Activated CD8-positive, alpha-beta memory T cell treated with anti-CD3 and anti-CD28 coated beads for 48 hours (primary cell): ENCODE data around the gene TCF12.
"Not testable (repeated sequence)": the region's sequence is repeated elsewhere in the genome, so short reads cannot be mapped to it uniquely, and the experiment has no call there.

Experiments
- DNase-seq, 3 experiments: peaks; one replicate each; pipeline ENCODE4 v3.0.0-alpha.2; 2020; ENCODE audit warnings: low read depth in 2 of 3, low spot score in 2 of 3

TCF12 gene

GRCh38 chr15:56944485-56944884 lies 26.0 kb downstream of the TCF12 start:
- DNase-seq = no peak

- DNase-seq = no peak
Observed at GRCh38 chr15:56946150-56946549, 27.7 kb downstream of the TCF12 start.

- DNase-seq = no peak
Observed at GRCh38 chr15:56948000-56948763, 29.7 kb downstream of the TCF12 start.

- DNase-seq = no peak
Observed at GRCh38 chr15:56948764-56949101, 30.3 kb downstream of the TCF12 start.

DNA sequence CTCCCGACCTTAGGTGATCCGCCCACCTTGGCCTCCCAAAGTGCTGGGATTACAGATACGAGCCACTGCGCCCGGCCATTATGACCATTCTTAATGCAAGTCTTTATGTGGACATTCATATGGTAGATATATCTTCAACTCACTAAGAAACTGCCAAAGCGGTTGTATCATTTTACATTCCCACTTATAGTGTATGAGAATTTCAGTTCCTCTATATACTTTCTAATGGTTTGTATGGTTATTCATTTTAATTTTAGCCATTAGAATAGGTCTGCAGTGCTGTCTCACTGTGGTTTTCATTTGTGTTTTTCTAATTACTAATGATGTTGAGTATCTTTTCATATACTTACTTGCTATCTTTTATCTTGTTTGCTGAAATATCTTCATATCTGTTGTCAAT lies 32.5 kb downstream of the TCF12 start:
- DNase-seq = no peak

DNA sequence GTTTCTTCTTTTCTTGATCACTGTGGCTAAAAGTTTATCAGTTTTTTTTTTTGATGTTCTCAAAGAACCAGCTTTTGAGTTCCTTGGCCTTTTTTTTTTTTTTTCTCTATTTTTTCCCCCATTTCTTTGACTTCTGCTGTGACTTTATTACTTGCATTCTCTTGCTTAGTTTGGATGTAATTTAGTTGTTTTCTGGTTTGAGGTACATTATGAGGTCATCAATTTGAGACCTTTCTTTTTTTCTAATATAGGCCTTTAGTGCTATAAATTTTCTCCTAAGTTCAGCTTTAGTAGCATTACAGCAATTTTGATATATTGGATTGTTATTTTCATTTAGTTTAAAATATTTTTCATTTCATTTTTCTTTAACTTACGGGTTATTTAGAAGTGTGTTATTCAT lies 35.3 kb downstream of the TCF12 start:
- DNase-seq = no peak

DNA sequence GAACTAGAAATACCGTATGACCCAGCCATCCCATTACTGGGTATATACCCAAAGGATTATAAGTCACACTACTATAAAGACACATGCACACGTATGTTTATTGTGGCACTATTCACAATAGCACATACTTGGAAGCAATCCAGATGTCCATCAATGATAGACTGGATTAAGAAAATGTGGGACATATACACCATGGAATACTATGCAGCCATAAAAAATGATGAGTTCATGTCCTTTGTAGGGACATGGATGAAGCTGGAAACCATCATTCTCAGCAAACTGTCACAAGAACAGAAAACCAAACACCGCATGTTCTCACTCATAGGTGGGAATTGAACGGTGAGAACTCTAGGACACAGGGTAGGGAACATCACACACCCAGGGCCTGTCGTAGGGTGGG lies 36.6 kb downstream of the TCF12 start:
- DNase-seq = not testable (repeated sequence)

DNA sequence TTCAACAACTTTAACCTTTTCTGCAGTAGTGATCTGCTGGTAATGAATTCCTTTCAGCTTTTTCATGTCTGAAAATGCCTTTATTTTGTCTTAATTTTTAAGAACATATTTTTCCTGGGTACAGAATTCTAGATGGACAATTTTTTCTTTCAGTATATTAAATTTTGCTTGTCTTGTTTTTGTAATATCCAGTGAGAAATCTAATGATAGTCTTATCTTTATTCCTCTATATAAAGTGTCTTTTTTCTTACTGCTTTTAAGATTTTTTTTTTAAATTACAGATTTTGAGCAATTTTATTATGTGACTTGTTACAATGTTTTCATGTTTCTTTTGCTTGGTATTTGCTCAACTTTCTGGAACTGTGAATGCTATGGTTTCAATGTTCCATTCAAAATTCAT lies 38.1 kb downstream of the TCF12 start:
- DNase-seq = no peak

DNA sequence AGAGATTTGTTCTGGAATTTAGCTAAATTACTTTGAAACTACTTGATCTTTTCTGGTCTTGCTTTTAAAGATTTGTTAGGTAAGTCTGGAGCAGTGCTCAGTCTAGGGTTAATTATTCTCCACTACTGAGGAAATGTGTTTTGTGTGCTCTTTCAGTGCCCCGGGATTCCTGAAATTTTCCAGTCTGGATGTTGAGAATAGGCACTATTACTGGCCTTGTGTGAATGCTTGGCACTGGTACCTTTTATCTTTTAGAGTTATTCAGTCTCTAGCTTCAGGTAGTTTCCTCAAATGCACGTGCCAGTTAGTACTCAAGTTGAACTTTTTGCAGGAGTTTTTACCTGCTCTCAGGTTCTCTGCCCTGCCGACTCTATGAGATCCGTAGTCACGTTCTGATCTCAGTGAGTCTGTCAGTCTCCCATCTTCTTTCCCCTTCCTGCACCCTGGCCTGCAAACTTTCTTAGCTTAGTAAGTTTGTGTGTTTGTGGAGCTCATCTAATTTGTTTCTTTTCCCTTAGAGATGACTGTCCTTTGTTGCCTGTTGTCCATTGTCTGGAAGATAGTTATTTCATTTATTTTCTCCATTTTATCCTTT lies 39.5 kb downstream of the TCF12 start:
- DNase-seq = no peak

GRCh38 chr15:56959318-56959648 lies 40.8 kb downstream of the TCF12 start:
- no peak for DNase-seq

DNA sequence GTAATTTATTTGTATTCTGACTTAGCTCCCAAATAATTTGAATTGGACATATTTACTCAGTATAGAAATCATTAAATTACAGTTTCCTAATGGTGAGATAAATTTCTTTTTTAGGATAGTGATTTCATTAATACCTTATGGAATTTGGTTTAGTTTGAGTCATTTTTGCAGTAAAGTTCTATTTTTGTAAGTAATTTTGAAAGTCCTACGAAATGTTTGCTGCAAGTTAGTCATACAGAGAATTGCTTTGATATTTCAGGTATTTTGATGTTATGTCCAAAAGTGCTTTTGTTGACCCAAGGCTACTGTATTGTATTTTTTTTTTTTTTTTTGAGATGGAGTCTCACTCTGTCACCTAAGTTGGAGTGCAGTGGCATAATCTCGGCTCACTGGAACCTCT lies 41.7 kb downstream of the TCF12 start:
- no peak for DNase-seq

DNA sequence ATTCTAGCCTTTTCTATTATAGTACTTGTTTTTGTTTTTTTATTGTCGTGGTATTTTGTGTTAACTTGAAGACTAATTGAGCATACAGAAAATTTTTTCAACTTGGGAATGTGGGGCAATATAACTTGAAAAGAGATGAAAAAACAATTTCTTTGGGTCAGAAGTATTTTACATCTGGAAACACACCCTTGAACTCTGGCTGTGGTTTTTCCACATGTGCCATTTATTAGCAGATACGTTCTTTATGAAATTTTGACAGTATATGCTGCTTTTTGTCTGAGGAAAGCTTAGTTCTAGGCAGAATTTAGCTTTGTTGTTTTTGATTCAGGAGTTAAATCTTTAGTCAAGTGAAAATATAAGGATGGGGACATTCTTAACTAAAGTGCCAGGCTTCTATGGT lies 44.7 kb downstream of the TCF12 start:
- DNase-seq = no peak

GRCh38 chr15:56963710-56964109 lies 45.3 kb downstream of the TCF12 start:
- no peak for DNase-seq

DNA sequence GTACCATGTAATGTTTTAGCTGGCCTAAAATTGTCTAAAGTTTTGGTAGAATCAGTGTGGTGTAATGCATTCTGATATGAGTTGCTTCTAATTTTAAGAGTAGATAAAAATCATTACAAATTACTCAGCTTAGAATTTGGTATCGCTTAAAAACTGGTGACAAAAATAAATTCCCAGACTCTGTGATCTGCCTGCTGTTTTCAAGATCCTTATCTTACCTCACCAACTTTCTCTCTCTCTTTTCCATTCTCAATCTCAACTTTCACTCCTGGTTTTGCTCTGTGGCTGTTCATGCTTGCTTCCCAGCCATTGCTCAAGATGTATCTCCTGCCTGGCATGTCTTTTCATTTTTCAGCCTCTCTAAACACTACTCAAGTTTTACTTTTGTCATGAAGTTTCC lies 45.7 kb downstream of the TCF12 start:
- DNase-seq = no peak

DNA sequence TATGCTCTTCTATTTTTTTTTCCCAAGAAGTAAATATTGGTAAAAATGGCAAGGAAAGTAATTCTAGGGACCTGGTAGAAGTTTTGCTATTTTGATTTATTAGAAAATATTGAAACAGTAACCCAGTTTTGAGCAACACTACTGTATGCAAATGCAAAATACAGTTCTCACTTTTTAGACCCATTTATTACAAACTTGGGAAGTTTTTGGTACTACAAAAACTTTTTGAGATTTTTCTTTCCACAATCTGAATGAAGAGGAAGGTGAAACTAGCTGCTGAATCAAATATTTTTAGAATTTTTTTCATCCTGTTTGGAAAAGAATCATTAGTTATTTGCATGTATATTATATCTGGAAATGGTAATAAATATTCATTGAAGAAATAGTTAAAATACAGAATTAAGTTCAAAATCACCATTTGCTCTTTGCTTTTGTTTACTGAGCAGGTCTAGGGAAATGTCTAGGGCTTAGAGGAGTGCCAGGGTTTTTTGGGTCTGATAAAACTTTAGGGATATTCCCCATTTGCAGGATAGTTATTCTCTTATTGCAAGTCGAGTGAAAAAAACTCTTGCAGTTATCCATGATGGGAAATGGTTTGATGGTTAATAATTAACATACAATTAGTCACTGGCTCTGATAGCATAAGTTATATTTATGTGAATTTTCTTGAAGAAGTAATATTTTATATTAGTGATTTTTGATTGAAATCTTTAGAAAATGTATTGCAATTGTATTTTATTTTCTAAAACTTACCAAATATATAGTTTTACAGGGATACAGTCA lies 47.0 kb downstream of the TCF12 start:
- no peak for DNase-seq

DNA sequence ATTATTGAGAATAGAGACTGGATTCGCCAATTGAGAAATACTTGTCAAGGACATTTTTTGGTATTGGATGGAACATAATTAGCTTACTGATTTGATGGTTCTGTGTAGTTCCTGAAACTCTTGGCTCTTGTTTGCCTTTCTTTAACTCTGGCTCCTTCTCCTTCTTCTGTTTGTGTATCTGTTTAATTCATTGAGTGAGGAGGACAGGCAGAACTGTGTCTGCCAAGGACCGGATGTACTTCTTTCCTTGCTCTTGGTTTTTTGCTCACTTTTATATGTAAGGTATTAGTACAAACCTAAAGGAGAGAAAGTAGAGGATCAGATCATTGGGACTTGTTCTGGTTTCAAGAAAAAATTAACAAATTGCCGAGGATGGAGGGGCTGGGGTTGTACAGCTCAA lies 48.9 kb downstream of the TCF12 start:
- DNase-seq = no peak

- no peak for DNase-seq
Observed at GRCh38 chr15:56968256-56968655, 49.8 kb downstream of the TCF12 start.

DNA sequence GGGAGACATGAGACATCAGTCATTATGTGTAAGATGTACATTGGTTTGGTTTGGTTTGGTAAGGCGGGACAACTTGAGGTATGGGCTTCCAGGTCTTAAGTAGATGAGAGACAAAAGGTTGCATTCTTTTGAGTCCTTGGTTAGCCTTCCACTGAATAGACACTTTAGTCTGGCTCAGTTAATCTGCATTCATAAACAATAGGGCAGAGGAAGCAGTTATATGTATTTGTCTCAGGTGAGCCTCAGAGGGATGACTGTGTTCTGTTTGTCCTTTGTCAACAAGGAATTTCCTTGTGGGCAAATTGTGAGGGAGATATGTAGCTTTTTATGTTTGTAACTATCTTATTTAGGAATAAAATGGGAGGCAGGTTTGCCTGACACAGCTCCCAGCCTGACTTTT lies 50.4 kb downstream of the TCF12 start:
- DNase-seq = no peak

GRCh38 chr15:56969265-56969895 lies 50.9 kb downstream of the TCF12 start:
- DNase-seq = no peak

DNA sequence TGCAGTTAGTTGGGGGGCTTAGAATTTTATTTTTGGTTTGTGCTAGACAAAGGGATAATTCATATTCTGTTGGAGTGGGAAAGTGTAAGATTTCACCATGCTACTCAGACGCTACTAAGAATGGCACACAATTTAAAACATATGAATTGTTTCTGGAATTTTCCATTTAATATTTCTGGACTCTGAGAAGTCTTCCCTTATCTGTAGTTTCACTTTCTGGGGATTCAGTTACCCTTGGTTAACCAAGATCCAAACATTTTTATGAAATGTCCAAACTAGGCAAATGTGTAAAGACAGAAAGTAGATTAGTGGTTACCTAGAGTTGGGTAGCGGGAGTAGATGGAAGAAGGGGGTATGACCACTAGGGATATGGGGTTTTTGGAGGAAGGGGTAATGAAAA lies 53.1 kb downstream of the TCF12 start:
- DNase-seq = no peak

DNA sequence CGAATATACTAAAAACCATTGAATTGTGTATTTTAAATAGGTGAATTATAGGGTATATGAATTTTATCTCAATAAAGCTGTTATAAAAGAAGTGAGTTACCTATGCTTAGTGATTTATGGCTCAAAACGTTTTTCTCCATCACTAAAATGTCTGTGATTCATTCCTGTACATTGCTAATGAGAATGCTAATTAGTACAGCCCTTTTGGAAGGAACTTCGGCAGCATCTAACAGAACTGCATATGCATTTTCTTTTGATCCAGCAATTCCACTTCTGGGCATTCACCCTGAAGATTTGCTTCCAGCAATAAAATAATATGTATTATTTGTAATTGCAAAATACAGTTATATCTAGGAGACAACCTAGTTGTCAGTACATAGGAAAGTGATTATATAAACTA lies 53.6 kb downstream of the TCF12 start:
- no peak for DNase-seq

- no peak for DNase-seq
Observed at GRCh38 chr15:56972426-56972825, 54.0 kb downstream of the TCF12 start.
